Measurements from ENCODE around the gene GALM. TPM values are rescaled to one million over a fixed set of nuclear protein-coding genes. Genes with fewer than 3 reads are reported as not detected.

The GALM gene
- total RNA-seq, 1 experiment from 2014 or later: 10.0 TPM

DNA sequence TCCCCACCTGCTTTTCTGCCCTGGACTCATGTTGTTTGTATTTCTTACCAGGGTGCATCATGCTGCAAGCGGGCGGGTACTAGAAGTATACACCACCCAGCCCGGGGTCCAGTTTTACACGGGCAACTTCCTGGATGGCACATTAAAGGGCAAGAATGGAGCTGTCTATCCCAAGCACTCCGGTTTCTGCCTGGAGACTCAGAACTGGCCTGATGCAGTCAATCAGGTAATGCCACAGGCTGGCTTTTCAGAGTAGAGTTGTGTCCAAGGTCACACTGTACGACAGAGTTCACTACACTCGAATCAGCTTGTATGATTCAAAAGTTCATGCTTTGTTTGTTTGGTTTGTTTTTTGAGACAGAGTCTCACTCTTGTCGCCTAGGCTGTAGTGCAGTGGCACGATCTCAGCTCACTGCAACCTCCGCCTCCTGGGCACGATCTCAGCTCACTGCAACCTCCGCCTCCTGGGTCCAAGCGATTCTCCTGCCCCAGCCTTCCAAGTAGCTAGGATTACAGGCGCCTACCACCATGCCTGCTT, 65.8 kb downstream of the GALM start:
- DNase-seq: no peak
- H2BK12ac ChIP-seq (ENCODE audit: insufficient read length, low read depth, low read length): no peak overlapping the region

More for the DNA sequence above, 65.8 kb downstream of the GALM start:
- Histone ChIP-seq H3K23ac (ENCODE audit: insufficient read length, low read depth, low read length) (no peak overlapping the region), H3K9ac (ENCODE audit: extremely low read depth, insufficient read length, low read length) (no peak overlapping the region), H4K20me1 (ENCODE audit: control insufficient read depth, insufficient read depth, insufficient read length) (no peaks in the 10 kb centered on the region), H4K8ac (replicated peaks; ENCODE audit: insufficient read length, low read depth, low read length) (no peak overlapping the region), H2BK15ac (ENCODE audit: low read depth, low read length) (no peak overlapping the region), H3K23me2 (ENCODE audit: insufficient read length, low read depth, low read length, poor library complexity, severe bottlenecking) (no peaks in the 10 kb centered on the region), H2BK5ac (ENCODE audit: insufficient read length, low read length) (no peak overlapping the region), H4K5ac (ENCODE audit: insufficient read length, low read depth, low read length) (no peak overlapping the region), H3K79me2 (ENCODE audit: insufficient read depth, low read length) (no peaks in the 10 kb centered on the region), H4K91ac (ENCODE audit: insufficient read length, low read depth, low read length) (no peak overlapping the region), H3K14ac (ENCODE audit: insufficient read depth, low read length) (no peak overlapping the region), H2AK5ac (ENCODE audit: insufficient read length, low read length) (no peak overlapping the region), H2BK120ac (ENCODE audit: low read depth, low read length, poor library complexity, severe bottlenecking) (no peak overlapping the region), H3K4me2 (ENCODE audit: insufficient read depth, insufficient read length, low read length) (no peak overlapping the region), H2BK20ac (ENCODE audit: low read depth, low read length, poor library complexity, severe bottlenecking) (no peak overlapping the region), H2AFZ (ENCODE audit: low read length) (no peak overlapping the region), H3K56ac (ENCODE audit: insufficient read length, low read depth, low read length) (no peak overlapping the region), H3T11ph (ENCODE audit: low read length) (no peak overlapping the region), H3K27ac (ENCODE audit: insufficient read length, low read depth, low read length) (no peak overlapping the region), H3K4ac (ENCODE audit: low read depth, low read length) (no peak overlapping the region), H3K79me1 (ENCODE audit: insufficient read depth, low read depth, low read length, poor library complexity, severe bottlenecking) (no peaks in the 10 kb centered on the region), H3K4me1 (ENCODE audit: insufficient read depth, low read length) (no peaks in the 10 kb centered on the region), H3K18ac (ENCODE audit: insufficient read length, low read depth, low read length) (no peak overlapping the region), H3K27me3 (ENCODE audit: insufficient read depth, low read length) (no peaks in the 10 kb centered on the region), H3K9me3 (ENCODE audit: control insufficient read depth, low read depth, low read length) (no peaks in the 10 kb centered on the region)
- Mint-ChIP-seq H3K27ac (peak overlapping the region in 2 of 3 experiments; percentile 28 to 49; a peak in 3 of 7 replicates), H3K9me3 (no peaks in the 10 kb centered on the region), H3K36me3 (ENCODE audit: insufficient read depth in 1 of 3, low read depth in 3 of 3) (peaks cover 1 to 16% (median 13%) of the 10 kb centered on the region in 3 experiments; a peak in 6 of 7 replicates), H3K27me3 (ENCODE audit: low read depth) (no peaks in the 10 kb centered on the region), H3K4me3 (no peak overlapping the region), H3K4me1 (0 out of 4 replicates have a peak, but pooled peaks cover 2% of the 10 kb centered on the region in 2 experiments)
- TF ChIP-seq, protein P1, sequence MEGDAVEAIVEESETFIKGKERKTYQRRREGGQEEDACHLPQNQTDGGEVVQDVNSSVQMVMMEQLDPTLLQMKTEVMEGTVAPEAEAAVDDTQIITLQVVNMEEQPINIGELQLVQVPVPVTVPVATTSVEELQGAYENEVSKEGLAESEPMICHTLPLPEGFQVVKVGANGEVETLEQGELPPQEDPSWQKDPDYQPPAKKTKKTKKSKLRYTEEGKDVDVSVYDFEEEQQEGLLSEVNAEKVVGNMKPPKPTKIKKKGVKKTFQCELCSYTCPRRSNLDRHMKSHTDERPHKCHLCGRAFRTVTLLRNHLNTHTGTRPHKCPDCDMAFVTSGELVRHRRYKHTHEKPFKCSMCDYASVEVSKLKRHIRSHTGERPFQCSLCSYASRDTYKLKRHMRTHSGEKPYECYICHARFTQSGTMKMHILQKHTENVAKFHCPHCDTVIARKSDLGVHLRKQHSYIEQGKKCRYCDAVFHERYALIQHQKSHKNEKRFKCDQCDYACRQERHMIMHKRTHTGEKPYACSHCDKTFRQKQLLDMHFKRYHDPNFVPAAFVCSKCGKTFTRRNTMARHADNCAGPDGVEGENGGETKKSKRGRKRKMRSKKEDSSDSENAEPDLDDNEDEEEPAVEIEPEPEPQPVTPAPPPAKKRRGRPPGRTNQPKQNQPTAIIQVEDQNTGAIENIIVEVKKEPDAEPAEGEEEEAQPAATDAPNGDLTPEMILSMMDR (conservative IDR thresholded peaks at IDR 0.05): no peak
- WGBS (ENCODE audit: extremely low coverage, insufficient read length, low lambda C conversion rate): no CpG with 5 or more reads among the region's 14 CpGs

Measured in H9 (cell line).